GM18907 (cell line): Measurements from ENCODE around the gene LPCAT3.

Experiments used
- ATAC-seq: cut with Tn5 transposase; IDR thresholded peaks from one replicate; pipeline ENCODE4 v1.9.1; 2021; ENCODE audit warnings: mild to moderate bottlenecking, moderate library complexity; ENCODE audit not compliant: unreplicated experiment

Gene LPCAT3

DNA sequence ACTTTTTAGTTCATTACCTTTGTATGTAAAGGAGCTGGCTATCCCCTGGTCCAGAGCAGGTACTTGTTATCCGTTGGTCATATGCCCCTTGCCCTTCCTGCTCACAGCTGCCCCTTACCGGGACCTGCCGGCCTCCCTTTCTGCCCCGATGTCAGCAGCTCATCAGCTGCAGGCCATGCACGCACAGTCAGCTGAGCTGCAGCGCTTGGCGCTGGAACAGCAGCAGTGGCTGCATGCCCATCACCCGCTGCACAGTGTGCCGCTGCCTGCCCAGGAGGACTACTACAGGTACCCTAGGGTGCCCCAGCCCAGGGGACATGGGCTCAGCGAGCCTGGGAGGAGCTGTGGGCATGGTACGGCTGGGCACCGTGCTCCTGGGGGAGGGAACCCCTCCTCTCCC is 77.0 kb downstream of the LPCAT3 start:
- ATAC-seq = no peak

DNA sequence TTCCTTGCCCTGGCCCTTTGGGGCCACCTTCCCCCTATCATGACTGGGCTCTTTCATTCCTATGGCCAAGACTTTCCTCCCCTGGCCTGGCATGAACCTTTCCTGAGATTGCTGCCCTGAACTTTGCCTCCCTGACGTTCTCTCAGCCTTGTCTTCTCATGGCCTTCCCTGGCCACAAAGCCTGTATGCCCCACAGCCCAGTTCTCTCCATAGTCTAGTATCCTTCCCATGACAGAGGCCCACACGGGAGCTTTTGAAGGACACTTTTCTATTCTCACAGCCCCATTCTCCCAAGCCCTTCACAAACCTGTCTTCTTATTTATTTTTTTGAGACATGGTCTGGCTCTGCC is 79.1 kb downstream of the LPCAT3 start:
- ATAC-seq = no peak

DNA sequence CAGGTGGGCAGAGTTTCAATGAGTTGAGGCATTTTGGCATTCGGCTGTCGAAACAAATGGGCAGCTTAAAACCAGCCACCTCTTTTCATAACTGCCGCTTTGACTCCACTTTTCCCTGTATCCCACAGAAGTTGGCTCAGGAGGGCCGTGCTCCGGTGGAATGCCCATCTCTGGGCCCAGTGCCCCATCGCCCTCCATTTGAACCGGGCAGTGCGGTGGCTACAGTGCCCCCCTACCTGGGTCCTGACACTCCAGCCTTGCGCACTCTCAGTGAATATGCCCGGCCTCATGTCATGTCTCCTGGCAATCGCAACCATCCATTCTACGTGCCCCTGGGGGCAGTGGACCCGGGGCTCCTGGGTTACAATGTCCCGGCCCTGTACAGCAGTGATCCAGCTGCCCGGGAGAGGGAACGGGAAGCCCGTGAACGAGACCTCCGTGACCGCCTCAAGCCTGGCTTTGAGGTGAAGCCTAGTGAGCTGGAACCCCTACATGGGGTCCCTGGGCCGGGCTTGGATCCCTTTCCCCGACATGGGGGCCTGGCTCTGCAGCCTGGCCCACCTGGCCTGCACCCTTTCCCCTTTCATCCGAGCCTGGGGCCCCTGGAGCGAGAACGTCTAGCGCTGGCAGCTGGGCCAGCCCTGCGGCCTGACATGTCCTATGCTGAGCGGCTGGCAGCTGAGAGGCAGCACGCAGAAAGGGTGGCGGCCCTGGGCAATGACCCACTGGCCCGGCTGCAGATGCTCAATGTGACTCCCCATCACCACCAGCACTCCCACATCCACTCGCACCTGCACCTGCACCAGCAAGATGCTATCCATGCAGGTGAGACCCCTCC is 79.7 kb downstream of the LPCAT3 start:
- ATAC-seq = no peak

DNA sequence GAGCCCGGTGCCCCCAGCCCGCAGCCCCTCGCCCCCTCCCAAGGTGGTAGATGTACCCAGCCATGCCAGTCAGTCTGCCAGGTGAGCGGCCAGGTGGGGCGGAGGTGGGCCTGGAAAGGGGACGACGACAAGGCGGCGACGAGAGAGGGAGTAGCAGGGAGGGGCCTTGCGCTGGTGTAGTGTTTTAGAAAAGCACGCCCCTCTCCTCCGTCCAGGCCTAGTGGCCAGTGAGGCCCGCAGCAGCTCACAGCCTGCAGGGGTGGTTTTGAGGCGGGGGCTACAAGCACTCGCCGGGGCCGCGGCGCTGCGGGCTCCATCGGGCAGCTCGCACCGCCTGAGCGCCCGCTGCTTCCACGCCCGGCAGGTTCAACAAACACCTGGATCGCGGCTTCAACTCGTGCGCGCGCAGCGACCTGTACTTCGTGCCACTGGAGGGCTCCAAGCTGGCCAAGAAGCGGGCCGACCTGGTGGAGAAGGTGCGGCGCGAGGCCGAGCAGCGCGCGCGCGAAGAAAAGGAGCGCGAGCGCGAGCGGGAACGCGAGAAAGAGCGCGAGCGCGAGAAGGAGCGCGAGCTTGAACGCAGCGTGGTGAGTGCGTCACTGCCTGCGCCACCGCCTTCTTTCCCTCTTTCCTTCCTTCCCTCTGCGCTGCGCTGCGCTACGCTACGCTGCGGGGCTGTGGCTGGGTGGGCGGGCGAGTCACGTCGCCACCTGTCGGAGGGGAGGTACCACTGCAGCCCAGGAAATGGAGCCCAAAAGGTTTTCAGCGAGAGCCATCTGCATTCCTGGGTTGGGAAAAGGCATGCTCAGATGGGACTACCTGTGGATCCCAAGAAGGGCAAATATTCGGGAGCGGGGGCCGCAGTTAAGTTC is 80.6 kb downstream of the LPCAT3 start:
- ATAC-seq = peak; percentile 82

DNA sequence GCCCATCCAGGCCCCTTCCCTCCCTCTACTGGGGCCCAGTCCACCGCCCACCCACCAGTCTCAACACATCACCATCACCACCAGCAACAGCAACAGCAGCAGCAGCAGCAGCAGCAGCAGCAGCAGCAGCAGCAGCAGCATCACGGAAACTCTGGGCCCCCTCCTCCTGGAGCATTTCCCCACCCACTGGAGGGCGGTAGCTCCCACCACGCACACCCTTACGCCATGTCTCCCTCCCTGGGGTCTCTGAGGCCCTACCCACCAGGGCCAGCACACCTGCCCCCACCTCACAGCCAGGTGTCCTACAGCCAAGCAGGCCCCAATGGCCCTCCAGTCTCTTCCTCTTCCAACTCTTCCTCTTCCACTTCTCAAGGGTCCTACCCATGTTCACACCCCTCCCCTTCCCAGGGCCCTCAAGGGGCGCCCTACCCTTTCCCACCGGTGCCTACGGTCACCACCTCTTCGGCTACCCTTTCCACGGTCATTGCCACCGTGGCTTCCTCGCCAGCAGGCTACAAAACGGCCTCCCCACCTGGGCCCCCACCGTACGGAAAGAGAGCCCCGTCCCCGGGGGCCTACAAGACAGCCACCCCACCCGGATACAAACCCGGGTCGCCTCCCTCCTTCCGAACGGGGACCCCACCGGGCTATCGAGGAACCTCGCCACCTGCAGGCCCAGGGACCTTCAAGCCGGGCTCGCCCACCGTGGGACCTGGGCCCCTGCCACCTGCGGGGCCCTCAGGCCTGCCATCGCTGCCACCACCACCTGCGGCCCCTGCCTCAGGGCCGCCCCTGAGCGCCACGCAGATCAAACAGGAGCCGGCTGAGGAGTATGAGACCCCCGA is 81.4 kb downstream of the LPCAT3 start:
- peak; percentile 6 for ATAC-seq

DNA sequence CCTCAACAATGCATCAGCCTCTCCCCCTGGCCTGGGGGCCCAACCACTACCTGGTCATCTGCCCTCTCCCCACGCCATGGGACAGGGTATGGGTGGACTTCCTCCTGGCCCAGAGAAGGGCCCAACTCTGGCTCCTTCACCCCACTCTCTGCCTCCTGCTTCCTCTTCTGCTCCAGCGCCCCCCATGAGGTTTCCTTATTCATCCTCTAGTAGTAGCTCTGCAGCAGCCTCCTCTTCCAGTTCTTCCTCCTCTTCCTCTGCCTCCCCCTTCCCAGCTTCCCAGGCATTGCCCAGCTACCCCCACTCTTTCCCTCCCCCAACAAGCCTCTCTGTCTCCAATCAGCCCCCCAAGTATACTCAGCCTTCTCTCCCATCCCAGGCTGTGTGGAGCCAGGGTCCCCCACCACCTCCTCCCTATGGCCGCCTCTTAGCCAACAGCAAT is 82.1 kb downstream of the LPCAT3 start:
- no peak for ATAC-seq

DNA sequence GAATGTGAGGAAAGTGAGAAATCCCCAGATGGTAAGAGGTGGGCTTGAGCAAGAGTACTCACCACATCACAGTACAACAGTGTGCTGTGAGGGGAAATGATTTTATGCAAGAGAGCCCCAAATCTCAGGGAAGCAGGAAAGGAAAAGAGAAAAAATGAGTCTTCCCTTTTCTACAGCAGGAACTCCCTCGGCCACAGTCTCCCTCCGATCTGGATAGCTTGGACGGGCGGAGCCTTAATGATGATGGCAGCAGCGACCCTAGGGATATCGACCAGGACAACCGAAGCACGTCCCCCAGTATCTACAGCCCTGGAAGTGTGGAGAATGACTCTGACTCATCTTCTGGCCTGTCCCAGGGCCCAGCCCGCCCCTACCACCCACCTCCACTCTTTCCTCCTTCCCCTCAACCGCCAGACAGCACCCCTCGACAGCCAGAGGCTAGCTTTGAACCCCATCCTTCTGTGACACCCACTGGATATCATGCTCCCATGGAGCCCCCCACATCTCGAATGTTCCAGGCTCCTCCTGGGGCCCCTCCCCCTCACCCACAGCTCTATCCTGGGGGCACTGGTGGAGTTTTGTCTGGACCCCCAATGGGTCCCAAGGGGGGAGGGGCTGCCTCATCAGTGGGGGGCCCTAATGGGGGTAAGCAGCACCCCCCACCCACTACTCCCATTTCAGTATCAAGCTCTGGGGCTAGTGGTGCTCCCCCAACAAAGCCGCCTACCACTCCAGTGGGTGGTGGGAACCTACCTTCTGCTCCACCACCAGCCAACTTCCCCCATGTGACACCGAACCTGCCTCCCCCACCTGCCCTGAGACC is 82.7 kb downstream of the LPCAT3 start:
- no peak for ATAC-seq

DNA sequence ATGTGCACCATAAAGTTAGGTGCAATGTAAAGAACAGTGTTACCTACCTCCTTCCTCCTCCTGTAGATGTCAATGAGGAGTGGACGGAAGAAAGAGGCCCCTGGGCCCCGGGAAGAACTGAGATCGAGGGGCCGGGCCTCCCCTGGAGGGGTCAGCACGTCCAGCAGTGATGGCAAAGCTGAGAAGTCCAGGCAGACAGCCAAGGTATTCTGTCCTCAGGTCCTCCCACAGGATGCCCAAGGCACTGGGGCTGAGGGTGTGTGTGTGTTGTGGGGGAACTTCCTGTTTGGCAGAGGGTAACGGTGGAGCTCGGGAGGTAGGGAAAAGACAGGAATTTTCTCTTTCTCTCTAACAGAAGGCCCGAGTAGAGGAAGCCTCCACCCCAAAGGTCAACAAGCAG is 84.2 kb downstream of the LPCAT3 start:
- no peak for ATAC-seq

DNA sequence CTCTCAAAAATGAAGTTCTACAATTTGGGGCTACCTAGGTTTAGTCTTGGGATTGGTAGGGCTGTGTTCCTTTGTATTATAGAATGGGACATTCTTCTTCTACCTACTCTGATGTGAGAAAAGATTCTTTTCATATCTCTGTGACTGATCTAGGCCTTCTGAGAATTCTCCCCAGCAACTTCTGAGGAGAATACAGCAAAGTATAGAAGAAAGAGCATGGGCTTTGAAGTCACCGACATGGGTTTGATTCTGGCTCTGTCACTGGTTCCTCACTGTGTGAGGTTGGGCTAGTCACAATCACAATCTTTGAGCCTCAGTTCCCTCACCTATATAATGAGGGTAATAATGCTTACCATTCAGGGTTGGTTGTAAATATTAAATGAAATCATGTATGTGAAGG is 85.5 kb downstream of the LPCAT3 start:
- ATAC-seq = no peak

DNA sequence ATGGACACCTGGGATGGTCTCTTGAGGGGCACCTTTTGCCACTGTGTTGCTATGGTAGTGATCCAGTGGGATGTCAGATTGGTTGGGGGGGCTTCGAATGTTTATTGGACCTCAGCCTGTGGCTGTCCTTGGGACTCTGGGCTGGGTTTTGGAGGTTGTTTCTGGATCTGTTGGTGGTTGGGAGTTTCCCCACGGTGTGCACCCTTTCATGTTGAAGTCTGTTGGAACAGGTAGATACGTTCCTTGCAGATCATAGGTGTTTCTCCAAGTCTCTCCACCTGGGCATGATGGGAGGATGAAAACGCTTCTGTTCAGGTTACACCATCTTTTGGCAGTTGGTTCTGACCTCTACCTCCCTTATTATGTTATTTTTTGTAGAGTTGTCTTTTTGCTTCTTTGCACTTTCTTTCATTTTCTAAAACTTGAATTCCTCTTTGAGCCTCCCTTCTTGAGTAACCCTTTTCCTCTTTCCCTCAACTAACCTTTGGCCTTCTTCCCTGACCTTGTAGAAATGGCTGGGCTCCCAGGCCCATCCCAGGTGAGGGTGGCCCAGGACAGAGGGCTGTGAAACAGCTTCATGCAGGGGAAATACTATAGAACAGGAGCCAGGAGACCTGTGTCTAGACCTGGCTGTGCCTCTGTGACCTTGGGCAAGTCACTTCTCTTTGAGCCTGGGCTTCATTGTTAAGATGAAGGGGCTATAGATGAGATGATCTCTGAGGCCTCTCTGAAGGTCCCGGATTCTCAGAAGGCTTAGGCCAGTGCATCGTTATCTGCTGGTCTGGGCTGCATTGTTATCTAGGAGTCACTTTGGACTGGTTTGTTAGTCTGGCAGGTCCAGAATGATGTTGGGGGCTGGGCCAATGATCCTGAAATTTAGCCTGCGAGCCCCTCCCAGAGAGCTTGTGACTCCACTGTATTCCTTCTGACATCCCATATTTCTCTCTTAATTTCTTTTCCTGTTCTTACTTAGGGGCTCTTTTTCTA is 88.5 kb downstream of the LPCAT3 start:
- ATAC-seq = no peak

DNA sequence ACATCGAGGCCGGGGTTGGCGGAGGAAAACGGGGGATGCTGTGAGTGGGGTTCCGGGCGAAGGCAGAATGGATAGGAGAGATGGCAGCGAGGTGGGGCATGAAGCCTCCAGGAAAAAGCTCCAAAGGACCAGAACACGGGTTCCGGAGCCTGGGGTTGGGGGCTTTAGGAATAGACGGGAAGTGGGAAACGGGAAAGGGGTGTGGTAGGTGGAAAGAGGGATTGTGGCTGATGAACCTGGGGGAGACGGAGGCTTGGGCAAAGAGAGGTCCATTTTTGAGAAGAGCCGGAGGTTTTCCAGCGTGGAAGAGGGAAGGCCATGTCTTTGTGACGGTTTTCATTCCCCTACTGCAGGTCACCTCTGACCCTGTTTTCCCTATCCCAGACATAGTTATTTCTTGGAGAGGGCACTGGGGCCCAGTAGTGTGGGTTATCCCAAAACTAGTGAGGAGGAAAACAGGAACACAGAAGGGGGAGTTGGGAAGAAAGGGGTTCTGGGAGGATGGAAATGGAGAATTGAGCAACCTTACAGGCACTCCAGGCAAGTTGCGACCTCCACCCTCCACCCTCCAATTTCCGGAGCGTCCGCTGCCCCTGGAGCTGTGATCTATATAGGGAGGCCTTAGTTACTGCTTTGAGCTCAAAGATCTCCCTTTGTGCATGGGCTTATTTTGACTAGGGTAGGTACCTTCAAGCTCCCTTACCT is 89.4 kb downstream of the LPCAT3 start:
- ATAC-seq = no peak

DNA sequence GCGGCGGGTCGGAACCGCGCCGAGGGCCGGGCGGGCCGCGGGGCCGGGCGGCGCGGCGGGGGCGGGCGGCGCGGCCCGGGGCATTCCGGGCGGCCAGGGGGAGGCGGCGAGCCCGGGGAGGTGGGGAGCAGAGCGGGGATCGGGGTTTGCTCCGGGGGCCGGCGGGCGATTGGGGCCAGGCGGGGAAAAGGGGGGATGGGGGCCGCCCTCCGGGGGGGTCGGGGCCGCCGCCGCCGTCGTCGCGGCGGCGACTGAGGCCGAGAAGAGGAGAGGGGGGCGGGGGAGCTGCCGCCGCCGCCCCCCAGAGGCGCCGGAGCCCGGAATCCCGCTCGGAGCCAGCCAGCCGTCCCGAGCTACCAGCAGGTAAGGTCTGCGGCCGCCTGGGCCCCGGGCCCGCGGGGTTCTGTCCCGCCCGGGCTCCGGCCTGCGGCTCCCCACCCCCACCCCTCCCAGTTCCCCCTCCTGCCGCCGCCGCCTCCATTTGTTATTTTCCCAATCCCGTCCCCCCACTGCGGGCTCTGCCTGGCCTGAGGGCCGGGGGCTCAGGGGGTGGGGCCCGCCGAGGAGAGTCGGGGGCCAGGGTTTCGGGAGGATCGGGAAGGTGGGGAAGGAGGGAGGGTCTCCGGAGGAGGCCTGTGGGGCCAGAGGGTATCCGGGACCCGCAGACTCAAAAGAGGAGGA is 90.1 kb downstream of the LPCAT3 start:
- ATAC-seq = no peak

DNA sequence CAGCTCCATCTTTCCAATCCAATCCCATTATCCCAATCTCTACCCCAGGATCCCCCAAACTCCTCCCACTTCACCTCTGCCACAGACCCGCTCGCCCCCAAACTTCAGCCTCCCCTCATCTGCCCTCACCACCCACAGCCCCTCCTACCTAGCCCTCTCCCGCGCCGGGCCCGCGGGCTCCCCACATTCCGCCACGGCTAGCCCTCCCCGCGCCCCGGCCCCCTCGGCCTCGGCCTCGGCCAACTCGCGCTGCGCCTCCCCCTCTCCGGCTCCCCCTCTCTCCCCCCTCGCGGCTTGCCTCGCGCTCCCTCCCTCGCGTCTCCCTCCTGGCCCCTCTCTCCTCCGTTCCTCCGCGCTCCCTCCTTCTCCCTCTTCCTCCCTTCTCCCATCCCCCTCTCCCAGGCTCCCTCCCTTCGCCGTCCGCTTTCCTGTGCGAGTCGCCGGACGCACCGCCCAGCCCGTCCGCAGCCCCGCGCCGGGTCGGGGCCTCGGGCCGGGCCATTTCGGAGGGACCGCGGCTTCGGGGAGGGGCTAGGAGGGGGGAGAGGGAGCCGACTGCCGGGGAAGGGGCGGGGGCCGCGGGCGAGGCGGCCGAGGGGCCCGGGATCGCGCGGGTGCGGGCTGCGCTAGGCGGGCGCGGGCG is 90.8 kb downstream of the LPCAT3 start, which contains the start of gene ATN1:
ATN1 (plus strand) TSS at position 581 of the 643 bp plus-strand sequence. CDS start 6,043 bp downstream, outside the sequence.
- ATAC-seq = no peak
